Measurements from ENCODE around the gene ZBTB24.
"Not testable (repeated sequence)": the region's sequence is repeated elsewhere in the genome, so short reads cannot be mapped to it uniquely, and the experiment has no call there.

The ZBTB24 gene

DNA sequence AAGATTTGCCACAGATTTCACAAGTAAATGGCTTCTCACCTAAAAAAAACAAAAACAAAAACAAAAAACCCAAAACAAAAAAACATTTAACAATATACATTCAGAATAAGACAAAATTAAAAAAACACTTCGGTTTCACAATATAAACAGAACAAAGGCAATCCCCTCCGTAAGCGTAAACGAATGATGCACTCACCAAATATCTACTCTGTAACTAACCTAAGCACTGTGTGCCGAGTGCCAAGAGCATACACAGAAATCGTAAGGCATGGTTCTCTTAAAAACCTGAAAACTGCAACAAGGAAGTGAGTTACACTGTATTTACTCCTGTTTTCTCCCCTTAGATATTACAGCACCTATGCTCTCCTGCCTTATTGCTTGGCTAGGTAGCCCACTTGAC is 15.3 kb downstream of the ZBTB24 start:
- no peak for DNase-seq

DNA sequence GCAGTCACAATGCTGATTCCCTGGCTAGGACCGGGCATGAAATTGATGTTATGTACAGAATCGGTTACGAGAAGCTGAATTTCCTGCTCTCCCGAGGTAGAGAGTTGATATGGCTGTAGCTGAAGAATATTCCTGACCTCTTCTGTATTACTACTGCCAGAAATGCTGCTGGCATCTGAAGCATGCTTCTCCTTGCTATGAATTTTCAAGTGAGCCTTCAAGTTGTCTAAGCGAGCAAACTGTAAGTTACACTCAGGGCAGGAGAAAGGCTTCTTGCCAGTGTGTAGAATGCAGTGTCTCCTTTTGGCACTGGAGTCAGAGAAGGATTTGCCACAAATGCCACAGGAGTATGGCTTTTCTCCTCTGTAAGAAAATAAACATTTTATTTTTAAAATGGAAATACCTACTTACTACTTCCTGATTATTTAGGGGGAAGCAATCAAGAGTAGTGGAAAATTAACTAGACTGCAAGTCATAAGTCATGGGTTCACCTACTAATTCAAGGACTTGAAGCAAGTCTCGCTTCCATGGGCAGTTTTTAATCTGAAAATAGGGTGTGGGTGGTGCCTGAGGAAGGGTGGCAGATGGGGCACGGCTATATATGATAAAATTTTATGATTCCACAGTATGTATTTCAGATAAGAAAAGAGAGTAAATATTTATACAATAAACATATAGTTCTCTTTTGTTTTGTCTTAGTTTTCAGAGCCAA is 16.7 kb downstream of the ZBTB24 start:
- no peak for DNase-seq

DNA sequence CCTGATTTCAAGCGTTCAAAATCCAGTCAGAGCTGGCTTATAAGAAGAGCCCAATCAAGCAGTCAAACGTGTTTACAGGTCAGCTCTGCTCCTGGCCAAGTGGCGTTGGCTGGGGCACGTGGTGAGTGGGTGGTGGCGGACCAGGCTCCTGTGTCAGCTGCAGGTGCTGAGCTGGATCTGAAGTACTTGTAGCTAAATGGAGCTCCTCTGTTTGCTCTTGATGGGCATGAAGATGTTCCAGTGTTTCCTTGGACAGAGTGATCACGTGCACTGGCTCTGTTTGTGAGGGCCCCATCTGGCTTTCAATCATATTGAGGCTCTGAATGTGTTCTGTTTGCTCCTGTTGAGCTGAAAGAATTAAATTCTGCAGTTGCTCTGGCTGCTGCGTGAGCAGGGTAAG is 17.2 kb downstream of the ZBTB24 start:
- DNase-seq = no peak

DNA sequence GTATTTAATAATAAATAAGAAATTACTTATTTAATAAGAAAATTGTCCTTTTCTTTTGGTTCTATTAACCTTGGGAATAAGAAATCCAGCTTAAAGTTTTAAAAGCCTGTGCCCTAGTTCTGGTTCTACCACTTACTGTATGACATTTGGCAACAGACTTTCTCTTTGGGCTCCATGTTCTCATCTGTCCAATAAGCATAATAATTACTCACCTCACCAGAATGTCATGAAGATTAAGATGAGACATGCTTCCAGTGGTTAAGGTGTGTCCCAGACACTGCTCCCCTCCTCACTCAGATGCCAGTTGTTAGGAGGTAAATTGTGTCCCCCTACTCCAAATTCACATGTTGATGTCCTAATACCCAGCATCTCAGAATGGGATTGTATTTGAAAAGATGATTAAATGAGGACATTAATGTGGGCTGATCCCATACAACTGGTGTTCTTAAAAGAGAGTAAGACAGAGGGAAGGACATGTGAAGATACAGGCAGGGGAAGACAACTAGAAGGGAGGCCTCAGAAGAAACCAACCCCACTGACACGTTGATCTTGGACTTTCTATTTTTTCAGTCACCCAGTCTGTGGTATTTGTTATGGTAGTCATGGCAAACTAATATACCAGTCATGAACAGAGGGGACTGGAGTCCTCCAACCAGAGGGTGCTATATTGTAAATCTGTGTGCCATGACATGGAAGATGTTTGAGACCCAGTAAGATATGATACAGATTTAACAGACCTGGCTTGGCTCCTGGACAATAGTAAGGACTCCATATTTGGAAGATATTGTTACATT is 21.1 kb downstream of the ZBTB24 start:
- no peak for DNase-seq

DNA sequence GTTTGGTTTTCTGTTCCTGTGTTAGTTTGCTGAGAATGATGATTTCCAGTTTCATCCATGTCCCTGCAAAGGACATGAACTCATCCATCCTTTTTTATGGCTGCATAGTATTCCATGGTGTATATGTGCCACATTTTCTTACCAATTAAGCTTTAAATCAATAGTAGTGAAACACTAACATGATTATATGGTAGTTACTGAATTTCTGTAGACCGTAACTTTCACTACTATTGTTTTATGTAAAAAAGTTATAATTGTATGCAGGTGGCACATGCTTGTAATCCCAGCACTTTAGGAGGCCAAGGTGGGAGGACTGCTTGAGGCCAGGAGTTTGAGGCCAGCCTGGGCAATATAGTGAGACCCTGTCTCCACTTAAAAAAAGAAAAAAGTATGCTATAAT is 21.8 kb downstream of the ZBTB24 start:
- not testable (repeated sequence) for DNase-seq

DNA sequence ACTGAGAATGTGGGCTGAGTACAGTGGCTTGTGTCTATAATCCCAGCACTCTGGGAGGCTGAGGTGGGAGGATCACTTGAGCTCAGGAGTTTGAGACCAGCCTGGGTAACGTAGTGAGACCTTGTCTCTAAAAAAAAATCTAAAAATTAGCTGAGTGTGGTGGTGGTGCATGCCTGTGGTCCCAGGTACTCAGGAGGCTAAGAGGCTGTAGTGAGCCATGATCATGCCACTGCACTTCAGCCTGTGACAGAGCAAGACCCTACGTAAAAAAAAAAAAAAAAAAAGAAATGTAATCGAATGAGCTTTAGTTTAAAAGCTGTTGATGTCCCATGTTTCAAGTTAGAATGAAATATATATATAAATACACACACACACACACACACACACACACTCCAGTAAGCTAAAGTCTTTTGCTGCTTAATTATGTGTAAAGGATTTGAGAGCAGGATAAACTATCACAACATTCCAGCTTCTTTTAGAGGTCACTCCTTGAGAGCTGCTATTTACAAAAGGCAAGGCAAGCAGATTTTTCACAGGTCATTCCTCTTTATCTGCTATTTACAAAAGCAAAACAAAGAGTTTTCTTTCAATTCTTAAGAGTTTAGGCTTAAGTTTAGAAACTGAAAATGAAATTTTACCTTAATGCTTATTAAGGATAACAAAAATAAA is 22.7 kb downstream of the ZBTB24 start:
- no peak for DNase-seq

DNA sequence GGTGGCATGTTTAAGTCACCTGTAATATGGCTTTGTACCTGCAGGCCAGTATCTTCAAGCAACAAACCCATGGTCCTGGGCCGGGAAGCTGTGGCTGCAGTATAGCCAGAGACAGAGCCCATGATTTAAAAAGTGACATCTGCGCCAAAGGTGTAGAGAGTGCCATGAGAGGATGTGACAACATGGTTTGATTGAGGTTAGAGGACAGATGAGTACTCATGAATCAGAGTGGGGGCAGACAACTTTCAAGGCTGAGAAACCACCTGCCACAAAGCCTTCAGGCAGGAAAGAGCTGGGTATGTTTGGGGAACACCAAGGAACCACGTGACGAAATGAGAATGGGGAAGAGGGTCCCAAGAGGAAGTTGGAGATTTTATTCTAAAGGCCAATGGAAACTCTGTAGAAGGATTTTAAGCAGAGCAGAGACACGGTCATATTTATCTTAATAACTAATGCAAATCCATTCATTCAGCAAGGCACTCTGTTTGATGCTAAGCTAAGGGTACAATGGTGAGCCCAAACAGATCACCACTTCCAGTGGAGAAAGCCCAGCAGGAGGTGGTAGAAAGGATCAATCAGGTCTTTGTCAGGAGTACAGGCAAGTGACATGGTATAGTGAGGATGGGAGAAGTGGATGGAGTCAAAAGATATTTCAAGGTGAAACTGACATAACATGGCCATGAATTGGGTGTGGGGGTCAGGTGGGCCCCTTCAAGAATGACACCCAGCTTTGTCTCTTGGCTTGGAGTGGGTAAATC is 24.1 kb downstream of the ZBTB24 start:
- no peak for DNase-seq

DNA sequence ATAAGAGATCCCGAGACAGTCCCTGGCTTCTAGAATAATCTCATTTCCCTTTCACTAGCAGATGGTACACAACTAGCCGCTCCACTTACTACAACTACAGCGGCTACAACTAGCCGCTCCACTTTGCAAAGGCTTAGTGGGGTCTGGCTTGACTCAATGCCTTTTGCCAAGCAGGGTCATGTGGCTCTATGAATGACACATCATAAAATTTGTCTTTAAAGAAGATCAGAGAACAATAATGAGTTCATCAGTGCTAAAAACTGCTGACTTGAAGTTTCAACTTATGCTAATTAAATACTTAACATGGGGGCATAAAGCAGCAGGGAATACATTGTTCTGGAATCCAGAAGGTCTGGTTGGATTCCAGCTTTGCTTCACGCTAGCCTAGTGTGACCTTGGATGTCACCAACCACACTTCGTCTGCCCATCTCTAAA is 25.4 kb downstream of the ZBTB24 start:
- DNase-seq = no peak

DNA sequence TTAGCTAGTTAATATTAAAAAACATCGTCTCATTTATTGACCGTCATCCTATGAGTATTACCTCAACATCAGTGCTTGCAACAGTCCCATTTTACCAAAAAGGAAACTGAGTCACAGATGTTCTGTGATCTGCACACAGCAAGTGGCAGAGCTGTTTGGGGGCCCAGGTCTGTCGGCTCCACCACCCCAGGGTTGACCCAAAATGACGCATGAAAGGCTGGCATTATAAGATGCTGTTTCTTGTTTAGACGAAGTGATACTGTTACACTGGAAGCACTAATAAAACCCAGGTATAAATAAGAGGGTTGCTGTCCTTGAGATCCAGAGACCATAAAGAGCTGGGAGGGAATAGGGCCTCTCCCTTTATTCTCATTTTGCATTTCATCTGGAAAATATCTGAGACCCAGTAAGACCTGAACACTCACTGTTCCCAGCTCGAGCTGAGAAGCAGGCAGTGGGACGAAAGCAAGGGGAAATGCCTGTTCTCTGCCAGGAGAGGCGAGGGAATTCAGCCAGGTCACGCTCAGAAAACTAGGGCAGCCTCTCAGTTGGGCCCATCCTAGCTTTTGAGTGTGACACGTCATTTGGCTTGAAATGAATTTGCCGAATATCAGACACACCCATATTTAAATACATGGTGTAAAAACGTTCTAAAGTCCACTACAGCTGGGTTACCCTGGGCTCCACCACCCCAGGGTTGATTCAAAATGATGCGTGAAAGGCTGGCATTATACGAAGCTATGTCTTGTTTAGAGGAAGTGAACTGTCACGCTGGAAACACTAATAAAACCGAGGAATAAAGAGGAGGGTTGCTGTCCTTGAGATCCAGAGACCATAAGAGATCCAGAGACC is 26.1 kb downstream of the ZBTB24 start:
- no peak for DNase-seq

DNA sequence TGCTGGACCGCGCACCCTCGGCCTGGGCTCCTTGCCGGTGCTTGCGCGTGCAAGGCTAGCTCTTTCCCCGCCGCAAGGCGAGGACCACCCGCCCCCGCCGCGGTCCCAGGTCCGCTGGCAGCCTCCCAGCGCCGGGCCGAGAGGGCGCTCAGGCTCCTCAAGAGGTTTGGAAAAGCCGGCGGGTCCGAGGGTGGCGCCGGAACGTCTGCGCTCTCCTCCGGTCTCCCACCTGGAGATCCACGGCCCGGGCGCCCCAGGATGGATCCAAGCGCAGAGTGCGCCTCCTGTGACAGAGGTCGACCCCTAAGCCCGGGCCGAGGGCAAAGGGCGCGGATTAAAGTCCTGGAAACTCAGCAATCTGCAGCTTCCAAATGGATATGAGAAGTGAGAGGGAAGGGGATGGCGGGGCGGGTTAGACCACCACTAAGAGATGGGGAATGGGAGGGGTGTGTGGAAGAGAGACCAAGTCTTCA is 26.9 kb downstream of the ZBTB24 start:
- no peak for DNase-seq

DNA sequence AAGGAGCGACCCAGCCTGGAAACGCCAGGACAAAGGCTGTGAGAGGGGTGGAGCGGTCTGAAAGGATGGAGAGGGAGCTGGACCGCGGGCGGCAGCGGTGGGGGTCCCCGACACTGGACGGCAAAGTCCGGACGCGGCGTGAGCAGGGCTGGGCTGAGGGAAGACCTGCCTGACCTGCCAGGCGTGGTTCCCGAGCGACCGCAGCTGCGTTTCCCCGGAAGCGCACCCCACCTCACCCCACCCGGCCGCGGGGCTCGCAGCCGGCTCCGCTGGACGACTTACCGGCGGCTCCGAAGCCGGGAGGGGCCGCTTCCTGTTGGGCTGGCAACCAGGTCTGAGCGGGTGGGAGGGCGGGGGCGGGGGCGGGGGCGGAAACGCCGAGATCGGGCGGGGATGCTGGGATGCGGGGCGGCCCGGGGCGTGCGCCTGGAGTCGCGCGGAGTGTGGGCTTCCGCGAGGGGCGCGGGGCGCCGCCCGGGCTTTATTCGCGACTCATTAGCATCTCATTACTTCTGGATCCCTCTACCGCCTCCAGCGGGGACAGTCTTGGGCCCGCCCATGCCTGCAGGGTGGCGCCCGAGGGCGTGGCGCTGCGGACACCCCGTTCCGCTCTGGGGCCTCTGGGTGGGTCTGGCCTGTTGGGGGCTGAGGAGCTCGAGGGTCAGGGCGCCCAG is 27.4 kb downstream of the ZBTB24 start, which contains the start of gene MICAL1:
MICAL1 (minus strand) TSS at position 336 of the 674 bp plus-strand sequence. CDS start 1,576 bp downstream, outside the sequence.
- DNase-seq = peak; percentile 71

DNA sequence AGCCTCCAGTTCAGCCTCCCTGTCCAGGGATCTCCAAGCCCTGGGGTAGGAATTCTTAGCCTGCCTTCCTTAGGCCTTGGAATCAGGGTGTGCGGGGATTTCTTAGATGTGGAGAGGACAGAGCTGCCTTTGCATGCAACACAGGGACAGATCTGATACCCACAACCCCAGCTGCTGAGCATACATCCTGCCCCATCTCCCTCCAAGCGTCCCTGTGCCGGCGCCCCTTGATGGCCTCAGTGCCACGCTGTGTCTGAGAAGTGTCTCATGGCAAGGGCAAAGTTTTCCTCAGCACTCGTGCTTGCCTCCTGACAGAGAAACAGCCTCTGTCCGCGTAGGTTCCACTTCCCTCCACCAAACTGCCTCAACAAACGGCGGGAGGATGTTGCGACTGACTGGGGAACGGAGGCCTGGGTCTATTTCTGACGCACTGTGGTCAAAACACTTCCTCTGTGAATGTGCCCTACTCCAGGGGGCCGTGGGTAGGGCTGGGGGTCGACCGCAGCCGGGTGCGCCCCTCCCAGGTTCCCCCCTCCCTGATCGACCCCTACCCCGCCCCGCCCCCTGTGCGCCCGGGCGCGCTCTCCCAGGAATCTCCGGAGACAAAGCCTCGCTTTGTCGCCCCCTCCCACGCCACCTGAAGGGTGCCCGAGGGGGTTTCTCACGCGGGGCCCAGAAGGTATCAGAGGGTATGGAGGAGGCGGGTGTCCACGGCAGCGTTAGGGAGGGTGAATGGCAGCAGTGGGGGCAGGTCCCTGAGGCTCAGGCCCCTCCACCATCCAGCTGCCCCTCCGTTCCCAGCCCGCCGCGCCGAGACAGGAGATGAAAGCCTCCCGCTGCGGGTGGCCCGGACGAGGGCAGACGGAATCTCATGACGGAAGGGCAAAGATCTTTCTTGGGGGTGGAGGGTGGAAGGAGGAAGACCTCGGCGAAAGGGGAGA is 28.3 kb downstream of the ZBTB24 start:
- no peak for DNase-seq

DNA sequence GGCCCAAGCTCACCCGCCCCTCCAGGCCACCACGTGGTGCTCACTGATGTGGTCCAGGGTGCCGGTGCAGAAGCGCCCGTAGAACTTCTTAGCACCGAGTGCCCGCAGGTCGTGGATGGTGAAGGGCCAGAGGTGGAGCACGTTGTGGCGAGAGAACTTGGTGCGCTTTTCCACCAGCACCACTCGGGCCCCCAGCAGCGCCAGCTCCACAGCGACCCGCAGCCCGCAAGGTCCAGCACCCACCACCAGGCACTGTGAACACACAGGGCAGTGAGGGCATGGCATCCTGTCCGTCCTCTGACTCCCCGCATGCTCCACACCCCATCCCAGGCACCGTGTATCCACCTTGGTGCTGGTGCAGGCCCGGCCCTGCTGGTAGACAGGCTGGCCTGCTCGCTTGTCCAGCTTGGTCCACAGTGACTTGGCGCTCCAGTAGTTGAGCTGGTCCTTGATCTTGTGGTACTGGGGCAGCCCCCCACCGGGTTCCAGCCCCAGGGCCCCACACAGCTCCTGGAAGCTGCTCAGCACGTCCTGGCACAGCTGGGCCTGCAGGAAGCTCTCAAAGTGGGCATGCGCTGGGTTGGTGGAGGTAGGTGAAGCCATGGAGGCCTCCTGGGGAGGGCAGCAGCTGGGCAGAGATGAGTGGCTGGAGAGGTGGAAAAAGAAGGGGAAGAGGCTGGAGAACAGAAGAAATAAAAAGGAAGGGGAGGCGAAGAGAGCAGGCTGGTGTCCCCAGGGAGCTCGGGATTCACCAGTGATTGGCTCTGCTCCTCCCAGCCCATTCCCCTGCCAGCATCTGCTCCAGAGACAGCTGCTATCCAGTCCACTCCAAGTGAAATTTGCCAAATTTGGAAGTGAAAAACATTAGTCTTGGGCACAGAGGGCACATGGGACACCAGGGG is 29.2 kb downstream of the ZBTB24 start:
- DNase-seq = no peak

DNA sequence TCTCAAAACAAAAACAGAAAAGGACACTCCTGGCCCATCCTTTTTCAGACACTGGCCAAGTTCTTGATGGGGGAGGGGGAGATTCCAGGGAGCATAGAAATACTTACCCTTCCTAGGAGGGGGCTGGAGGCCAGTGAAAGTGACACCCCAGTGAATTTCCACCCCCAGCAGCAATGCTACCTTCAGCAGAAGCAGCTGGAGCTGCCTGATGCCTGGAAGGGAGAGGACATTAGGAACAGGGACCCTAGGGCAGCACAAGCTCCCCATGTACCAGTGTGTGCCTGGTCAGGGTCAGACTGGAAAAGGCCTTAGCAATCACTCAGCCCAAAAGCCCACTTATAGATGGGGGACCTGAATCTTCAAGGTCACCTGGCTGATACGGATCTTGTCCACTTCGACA is 29.9 kb downstream of the ZBTB24 start:
- DNase-seq = no peak

DNA sequence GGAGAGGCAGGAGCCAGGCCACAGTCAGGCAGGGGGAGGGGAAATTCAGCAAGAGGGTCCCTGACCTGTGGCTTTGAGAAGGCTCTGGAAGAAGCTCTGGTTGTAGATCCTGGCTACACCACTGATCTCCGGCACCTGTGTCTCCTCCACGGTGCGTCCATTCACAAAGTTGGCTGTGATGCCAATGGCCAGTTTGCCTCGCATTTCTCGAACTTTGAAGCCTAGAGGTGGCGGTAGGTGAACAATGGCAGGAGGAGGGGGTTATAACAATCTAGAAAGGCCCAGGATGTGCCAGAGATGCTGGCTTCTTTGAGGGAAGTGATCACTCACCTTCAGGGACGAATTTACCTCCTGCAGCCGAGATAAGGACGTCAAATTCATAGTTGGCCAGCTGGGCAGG is 30.8 kb downstream of the ZBTB24 start:
- no peak for DNase-seq

DNA sequence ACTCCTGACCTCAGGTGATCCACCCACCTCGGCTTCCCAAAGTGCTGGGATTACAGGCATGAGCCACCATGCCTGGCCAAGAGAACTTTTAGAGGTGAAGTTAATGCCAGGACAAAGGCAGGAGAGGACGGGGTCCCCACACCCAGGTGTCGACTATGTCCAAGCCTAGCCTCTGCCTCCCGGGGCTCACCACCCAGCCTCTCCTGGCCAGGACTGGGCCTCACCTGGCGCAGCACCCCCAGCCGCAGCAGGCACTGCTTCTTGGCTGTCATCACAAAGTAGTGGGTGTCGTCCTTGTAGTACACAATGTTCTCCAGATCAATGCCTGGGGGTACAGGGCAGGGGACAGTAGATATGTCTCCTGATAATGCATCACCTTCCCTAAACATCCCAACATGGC is 31.6 kb downstream of the ZBTB24 start:
- DNase-seq = no peak

DNA sequence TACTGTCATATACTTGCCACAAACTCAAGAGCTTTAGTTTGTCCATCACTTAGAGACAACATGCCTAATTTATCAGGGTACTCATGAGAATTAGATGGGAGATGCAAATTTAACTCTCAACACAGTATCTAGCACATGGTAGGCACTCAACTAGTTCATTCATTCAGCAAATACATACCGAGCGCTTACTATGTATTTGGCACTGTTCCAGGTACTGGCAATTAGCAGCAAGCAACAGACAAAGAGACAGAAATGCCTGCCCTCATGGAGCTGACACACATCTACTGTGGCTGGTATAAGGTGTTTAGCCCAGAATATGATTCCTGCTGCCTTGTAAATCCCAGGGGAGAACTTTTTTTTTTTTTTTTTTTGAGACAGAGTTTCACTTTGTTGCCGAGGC is 32.2 kb downstream of the ZBTB24 start:
- DNase-seq = no peak

DNA sequence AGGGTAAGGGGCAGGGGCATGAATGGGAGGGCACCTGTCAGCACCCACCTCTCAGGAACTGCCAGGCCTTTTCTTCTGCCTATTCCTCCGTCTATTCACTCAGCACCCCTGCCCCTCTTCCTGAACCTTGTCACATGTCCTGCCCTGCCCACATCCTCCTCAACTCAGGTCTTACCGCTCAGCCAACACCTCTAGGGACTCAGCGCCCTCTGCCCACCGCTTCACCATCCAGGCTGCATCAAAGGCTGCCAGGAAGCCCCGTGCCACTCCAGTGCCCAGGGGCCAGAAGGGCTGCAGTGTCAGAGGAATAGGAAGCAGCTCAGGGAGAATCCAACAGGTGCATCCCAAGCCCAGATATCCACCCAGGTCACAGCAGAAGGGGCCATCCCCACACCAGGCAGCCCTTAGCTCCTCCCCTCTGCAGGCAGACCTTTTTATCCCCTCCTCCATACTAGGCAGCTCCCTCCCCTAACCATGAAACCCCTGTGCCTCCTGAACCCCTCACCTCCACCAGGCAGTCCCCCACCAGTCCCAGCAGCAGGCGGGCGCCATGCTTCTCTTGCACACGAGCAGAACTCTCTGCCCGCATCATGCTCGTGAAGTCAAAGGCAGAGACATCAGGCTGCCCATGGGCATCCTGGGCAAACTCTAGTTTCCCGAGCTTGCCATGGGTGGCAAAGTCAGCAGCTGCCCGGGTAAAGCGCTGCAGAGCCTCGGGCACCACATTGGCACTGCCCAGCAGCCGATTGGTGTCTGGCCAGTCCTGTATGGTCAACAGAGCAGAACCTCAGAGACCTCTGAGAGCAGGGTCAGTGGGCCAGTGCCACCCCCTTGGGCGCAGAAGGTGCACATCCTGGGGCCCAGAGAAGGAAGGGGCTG is 33.0 kb downstream of the ZBTB24 start:
- DNase-seq = no peak
